NCI-H2227 (cell line): Measurements from ENCODE around the gene DDB1.
A peak's percentile ranks its signal among the peaks of the same experiment; 100 is the strongest.

Source experiments
- DNase-seq: peaks from one replicate; lab custom pipeline; 2025; ENCODE audit not compliant: unreplicated experiment; lab: John Stamatoyannopoulos, UW

The DDB1 gene

DNA sequence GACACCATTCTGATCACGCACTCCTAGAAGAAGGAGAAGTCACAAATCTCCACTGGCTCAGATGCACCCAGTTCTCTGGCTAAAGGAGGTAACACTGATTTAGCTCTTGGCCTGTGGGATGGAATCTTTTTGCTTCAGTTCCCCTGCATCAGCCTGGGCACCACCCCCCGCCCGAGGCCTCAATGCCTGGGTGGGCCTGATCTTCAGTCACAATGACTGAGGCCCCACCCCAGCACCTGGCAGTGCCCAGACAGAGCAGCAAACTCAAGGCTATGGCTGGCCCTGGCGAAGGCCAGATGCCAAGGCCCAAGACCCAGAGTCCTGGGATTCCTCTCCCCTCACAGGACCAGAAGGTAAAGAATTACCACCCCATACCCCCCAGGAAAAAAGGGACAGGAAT, 23.8 kb upstream of the DDB1 start:
- DNase-seq, result no peak

DNA sequence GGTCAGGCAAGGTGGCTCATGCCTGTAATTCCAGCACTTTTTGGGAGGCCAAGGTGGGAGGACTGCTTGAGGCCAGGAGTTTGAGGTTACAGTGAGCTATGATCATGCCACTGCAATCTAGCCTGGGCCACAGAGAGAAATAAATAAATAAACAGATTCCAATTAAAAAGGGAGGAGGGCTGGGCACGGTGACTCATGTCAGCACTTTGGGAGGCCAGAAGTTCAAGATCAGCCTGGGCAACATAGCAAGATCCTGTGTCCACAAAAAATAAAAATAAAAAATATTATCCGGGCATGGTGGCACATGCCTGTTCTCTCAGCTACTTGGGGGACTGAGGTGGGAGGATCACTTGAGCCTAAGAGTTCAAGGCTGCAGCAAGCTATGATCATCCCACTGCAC, 21.3 kb upstream of the DDB1 start:
- no peak for DNase-seq

DNA sequence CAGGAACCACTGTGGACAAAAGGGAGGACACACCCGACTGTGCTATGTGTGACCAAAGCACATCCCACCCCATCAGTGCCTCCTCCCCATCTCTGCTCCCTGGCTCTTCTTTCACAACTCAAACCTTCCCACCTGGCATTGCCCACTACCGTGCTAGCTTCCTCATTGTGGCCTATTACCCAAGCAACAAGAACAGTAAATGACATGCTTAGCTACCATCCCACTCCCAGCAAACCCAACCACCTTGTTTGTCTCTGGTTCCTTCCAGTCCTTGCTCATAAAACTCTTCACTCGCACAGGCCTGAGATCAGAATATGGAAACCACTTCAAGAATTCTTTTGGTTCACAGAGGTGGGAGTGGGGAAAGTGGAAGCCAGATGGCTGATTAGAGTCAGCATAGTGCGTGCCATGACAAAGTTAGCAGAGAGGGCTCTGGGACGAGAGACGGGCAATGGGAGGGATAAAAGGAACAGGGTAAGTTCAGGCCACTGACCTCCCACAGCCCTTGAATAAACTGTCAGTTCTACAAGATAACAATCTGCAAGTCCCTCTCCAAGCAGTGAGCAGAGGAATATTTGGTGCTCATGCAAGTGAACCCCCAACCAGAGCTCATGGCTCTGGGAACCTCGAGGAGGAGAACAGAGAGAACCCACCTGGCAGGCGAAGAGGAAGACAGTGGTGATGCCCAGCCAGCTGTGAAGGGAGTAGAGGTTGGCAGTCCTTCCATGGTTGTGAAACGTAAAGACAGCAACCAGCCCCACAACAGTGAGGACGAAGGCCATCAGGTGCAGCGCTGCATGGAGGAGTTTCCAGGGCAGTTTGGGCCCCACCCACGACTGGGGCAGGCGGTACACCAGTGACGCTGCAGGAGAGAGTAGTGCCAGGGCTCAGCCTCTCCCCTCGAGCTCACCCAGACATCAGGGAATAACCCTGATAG, 20.5 kb upstream of the DDB1 start:
- DNase-seq, result no peak

DNA sequence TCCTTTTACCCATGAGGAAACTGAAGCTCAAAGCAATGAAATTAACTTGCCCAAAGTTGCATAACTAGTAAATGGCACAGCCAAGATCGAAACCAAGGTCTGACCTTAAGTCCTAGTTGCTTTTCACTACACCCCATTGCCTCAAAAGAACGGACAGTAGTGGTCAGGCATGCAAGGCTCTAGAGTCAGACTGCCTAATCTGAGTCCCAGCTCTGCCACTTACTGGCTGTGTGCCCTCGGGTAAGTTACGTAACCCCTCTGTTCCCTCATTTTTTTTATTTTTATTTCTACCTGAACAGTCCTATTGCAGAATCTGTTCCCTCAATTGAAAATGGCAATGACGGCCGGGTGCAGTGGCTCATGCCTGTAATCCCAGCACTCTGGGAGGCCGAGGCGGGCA, 19.1 kb upstream of the DDB1 start:
- no peak for DNase-seq

DNA sequence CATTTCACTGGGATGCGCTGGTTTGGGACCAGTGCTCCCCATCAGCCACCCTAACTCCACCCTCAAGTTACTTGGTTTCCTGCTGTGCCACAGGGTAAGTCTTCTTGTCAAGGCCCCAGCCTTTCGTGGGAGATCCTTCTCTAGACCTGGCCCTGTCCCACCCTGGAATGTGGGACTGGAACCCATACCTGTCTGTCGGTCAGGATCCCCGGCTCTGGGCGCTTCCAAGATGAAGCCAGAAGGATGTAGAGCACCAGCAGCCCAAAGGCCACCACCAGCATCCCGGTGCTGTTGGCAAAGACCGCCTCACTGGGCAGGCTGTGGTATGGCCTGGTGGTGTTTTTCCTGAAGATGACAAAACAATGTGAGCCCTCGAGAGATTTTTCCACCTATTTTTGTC, 17.9 kb upstream of the DDB1 start:
- no peak for DNase-seq

DNA sequence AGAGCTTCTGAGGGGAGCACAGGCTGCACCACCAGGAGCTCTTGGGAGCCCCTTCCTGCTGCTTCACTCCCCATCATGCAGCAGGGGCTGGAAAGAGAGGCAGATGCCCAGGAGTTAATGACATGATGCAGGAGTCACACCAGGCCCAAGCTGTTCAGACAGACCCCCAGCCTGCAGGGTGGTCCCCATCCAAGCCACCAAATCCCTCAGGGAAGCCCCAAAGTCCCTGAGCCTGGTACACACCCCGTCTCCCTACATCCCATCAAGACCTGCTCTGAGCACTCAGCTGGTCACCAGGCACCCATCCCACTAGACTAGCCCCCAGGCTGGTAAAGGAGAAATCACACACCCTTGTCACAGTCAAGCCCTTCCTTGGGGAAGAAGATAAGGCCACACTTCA, 17.4 kb upstream of the DDB1 start:
- DNase-seq, result no peak

DNA sequence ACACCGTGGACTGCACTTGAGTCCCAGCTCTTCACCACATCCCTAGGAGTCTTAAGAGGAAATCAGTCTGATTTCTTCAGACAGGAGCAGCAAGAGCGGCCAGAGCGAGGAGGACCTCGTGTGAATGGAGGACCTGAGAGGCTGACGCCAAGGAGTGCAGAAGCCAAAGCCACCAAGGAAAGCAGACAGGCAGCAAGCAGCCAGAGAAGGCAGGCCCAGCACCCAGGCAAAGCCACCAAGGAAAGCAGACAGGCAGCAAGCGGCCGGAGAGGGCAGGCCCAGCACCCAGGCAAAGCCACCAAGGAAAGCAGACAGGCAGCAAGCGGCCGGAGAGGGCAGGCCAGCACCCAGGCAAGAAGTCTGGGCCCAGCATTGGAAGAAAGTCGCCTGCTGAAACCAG, 17.0 kb upstream of the DDB1 start:
- DNase-seq, result no peak

DNA sequence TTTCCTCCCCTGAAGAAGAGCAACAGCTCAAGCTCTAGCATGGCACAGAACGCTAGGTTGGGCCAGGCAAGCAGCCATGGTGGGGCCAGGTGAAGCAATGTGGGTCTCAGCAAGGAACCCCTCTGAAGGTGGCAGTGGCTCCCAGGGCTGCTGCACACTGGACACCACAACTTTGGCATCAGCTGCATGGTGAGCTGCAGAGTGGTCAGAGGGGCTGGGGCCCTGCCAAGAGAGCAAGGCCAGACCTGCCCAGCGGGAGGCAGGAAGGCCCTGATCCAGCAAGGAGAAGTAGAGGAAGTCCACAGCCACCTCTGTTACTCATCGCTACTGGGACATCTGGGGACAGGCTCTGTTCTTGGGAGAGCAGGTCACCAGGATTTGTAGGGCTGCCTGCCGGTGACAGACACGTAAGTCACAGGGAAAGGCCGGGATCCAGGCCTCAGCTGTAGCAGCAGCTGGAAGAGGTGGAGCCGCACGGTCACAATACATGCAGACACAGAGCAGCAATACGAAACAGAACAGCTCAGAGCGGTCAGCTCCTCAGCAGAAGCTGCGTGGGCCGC, 16.4 kb upstream of the DDB1 start:
- no peak for DNase-seq

DNA sequence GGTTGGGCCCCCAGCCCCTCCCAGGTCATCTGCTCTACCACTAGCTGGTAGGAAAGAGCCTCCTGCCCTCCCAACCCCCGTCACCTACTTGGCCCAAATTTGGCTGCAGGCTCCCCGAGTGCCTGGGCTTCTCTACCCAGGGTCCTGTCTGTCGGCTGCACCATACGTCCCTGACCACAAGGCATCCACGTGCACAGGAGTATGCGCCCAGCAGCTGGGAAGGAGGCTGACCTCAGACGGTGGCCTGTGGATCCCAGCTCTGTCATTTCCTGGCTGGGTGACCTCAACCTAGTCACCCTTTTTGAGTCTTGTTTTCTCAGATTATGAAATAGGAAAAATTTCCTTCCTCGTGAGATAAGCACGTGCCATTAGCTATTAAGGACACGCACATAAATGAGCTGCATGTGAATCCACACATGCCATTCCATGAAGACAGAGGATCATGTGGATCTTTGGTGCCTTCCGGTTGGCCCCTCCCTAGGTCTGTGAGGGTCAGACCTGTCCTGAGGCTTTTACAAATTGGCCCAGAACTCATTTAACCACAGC, 15.1 kb upstream of the DDB1 start:
- DNase-seq, result no peak

DNA sequence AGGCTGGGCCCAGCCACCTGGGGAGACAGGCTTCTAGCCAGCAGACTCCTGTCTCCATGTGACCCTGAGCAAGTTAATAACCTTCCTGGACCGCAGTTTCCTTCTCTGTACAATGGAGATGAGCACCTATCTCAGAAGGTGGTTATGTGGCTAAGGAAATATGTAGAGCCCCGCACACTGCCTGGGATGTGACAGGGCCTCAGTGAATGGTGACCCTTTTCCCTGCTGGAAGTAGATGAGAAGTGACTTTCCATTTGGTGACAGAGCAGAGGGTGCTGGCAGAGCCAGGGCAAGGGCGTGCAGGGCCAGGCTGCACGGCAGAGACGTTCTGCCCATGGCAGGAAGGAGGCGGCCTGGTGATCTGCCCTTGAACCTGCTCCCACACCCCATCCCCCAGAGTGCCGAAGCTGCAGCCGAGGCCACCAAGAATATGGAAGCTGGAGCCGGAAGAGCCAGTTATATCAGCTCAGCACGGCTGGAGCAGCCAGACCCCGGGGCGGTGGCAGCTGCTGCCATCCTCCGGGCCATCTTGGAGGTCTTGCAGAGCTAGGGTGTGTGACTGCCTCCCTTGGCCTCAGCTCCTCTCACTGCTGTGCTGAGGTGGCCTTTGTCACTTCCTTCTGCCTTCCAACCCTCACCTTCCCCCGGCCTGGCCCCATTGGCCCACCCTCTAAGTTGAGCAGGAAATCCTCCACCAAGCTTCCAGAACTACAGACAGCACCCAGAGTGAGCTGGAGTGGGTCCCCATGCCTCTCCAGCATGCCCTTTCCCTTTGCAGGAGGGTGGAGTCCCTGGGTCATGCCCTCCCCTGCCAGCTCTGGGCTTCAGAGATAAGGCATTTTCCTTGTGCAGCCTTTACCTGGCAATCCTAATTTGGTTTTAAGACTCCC, 13.3 kb upstream of the DDB1 start:
- DNase-seq, result no peak

DNA sequence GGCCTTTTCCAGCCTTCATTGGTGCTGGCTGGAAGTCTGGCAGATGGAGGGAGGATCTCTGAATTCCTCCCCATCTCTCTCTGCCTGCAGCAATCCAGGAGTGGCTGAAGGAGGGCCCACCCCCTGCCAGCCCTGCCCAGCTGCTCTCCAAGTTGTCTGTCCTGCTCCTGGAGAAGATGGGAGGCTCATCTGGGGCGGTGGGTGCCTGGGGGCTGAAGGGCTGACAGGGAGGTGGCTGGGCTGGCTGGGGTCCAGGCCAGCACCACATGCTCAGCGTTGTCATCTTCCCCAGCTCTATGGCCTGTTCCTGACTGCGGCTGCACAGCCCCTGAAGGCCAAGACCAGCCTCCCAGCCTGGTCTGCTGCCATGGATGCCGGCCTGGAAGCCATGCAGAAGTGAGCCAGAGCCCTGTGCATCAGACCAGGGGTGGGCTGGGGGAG, 12.3 kb upstream of the DDB1 start:
- peak; percentile 27 for DNase-seq

DNA sequence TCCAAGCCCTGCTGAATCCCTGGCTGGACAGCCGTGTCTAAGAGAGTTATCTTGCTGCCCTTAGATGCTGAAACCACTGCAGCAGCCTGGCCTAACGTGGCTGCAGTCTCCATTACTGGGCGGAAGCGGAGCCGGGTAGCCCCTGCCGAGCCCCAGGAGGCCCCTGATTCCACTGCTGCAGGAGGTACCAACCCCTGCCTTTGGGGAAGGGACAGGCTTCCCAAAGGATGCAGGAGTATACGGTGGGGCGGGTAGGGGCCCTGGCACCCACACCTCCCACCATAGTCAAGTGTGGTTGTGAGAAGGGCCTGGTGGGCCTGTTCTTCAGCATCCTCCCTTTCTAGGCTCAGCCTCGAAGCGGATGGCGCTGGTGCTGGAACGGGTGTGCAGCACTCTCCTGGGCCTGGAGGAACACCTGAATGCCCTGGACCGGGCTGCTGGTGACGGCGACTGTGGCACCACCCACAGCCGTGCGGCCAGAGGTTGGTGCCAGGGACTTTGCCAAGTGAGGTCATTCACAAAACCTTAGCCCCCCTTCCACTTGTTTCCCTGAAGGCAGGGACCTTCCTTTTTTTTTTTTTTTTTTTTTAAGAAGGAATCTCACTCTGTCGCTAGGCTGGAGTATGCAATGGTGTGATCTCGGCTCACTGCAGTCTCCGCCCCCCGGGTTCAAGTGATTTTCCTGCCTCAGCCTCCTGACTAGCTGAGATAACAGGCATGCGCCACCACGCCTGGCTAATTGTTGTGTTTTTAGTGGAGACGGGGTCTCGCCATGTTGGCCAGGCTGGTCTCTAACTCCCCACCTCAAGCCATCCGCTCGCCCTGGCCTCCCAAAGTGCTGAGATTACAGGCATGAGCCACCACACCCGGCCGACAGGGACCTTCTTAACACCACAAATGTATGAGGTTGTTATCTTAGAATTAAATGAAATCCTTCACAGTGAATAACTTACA, 11.2 kb upstream of the DDB1 start:
- no peak for DNase-seq

DNA sequence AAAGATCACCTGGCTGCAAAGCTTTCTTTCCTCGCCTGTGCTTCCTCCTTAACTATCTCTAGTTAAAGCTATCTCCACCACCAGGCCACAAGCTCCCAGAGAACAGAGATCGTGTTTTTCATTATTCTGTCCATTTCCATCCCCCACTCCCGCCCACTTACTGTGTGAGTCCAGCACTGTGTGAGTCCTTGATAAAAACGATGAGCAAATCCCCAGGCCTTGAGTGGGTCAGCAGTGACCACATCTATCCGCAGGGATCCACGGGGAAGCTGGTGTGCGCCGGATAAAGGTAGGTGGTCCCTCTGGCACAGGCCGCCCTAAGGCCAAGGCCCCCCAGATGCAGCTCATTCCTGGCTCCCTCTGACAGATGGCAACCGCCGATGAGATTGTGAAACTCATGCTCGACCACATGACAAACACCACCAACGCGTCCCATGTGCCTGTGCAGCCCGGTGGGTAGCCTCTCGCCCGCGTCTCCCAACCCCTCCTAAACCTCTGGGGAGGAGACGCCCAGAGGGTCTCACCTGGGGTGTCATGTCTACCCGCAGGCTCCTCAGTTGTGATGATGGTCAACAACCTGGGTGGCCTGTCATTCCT, 9.4 kb upstream of the DDB1 start:
- DNase-seq, result no peak

DNA sequence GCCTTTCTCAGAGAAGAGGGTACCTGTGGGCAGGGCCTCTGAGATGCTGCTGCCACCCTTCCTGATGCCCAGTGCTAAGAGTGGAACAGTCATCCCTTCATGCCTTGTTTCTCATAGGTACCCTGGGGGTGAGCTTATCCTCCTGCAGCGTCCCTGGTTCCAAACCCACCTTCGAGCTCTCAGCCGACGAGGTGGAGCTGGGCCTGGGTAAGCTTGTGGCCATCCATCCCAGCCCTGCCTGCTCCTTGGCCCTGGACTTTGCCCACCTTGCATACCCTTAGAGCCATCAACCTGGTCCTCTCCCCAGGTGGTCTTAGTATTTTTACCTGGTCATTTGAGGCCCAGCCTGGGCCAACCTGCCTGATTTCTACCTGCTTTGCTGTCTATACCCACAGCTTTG, 8.8 kb upstream of the DDB1 start:
- DNase-seq, result no peak

DNA sequence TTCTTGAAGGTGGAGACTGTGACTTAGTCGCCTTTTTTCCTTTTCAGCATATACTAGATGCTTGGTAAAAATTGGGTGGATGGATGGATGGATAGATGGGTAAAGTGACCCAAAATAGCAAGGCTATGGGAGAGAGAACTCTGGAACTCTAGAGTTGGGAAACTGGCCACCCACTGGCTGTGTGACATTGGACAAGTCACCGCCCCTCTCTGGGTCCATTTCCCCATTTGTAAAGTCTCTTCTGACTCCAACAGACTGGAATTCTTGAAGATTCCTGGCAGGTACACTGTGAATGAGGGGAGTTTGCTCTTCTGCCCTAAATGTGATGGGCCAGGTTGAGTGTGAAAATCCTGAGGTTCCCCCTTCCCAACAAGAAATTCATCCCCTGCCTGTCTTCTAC, 8.1 kb upstream of the DDB1 start:
- DNase-seq, result no peak

DNA sequence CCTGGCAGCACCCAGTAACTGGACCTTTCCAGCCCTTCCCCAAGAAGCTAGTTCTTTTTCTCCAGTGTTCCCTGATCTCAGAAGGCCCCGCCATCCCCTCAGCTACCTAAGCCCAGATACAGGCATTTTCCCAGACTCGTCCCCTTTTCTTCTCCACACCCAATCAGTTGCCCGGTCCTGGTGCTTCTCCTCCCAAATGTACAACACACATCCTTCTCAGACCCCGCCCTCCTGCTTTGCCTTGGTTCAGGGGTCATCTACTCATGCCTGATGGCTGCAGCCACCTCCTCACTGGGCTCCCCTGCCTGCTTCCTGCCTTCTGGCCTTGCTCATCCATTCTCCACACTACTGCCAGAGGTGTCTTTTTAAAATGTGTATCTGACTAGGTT, 6.6 kb upstream of the DDB1 start:
- no peak for DNase-seq

DNA sequence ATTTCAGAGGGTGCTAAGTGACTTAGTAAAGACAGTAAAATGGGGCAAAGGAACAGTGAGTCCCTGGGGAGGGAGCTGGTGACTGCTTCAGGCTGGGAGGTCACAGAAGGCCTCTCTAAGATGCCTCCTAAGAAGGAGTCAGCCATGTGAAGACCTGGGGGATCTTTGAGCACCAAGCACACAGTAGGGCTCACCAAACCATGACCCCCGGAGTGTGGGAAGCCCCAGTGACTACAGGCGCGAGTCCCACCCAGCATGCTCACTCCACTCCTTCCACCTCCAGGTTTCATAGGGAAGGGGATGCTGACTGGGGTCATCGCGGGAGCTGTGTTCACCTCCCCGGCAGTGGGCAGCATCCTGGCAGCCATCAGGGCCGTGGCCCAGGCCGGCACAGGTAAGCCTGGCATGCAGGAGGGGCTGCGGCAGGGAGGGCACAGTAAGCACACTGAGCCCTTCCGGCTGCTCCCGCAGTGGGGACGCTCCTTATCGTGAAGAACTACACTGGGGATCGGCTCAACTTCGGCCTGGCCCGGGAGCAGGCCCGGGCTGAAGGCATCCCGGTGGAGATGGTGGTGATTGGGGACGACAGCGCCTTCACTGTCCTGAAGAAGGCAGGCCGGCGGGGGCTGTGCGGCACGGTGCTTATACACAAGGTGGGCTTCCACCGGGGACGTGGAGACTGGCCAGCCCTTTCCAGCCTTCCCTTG, 6.0 kb upstream of the DDB1 start:
- DNase-seq, result no peak

DNA sequence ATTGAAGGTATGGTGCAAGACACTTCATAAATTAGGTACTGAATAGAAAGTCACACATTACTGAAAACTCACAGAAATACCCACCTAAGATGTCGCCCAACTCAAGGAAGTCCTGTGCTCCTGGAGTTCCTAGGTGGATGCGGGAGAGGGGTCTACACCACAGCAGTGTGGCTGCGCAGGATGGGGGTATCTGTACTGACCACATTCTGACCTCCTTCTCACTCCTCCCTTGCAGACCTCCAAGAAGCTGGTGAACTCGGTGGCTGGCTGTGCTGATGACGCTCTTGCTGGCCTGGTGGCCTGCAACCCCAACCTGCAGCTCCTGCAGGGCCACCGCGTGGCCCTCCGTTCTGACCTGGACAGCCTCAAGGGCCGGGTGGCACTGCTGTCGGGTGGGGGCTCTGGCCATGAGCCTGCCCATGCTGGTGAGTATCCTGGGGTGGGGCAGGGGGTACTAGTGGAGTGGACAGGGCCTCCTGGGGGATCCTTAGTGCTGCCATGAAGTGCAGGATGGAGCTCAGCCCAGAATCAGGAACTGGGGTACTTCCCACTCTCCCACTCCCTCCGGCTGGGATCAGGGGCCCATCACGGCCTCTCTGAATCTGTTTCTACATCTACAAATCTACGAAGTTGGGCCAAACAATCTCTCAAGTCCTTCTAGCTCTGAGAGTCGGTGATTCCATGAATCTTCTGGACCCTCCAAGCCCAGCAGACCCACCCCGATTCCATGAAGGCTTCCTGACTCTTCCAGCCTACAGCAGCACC, 5.0 kb upstream of the DDB1 start:
- DNase-seq, result no peak
